Right lung (tissue), 5 donors: ENCODE results near the gene CRB2. TPM values are rescaled to one million over a fixed set of nuclear protein-coding genes. Genes with fewer than 3 reads are reported as not detected.
A peak's percentile ranks its signal among the peaks of the same experiment; 100 is the strongest.
"Not testable (repeated sequence)": the region's sequence is repeated elsewhere in the genome, so short reads cannot be mapped to it uniquely, and the experiment has no call there.

Source experiments
- DNase-seq, 2 donors: peaks; one replicate each; pipeline ENCODE4 v3.0.0-alpha.2; 2013
- polyA plus RNA-seq, 5 donors: library from polyadenylated mRNA; unstranded; fragments of 120-200 nt; gene quantifications; one replicate each; pipeline versions ENCODE4 v1.2.1 to v1.2.3, GENCODE V29; 2013; ENCODE audit warnings: inconsistent platforms in 1 of 5, low replicate concordance in 1 of 5; ENCODE audit not compliant: insufficient read length in 5 of 5, insufficient read depth in 1 of 5

Gene CRB2
- polyA plus RNA-seq, 5 donors: 0.16 to 0.64 (median 0.31) TPM

DNA sequence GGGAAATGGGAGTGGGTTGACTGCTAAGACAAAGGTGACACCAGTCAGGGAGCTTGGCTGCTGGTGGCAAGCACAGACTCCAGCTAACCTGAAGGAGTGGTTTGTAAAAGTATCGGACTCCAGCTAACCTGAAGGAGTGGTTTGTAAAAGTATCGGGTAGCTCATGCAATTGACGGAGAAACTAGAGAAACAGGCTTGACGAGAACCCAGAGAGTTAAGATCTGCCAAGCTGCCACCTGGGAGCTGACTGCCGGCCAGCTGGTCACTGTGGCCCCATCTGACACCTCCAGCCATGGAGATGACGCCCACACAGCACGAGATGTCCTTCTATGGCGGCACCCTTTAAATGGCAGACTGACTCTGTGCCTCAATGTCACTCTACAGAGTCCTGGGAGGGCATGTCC, 28.3 kb upstream of the CRB2 start:
- DNase-seq: peak; percentile 75

- DNase-seq: no peak
These were observed 26.6 kb upstream of the CRB2 start for GRCh38 chr9:123329329-123329955.

GRCh38 chr9:123331346-123332060, 24.5 kb upstream of the CRB2 start:
- DNase-seq: no peak

DNA sequence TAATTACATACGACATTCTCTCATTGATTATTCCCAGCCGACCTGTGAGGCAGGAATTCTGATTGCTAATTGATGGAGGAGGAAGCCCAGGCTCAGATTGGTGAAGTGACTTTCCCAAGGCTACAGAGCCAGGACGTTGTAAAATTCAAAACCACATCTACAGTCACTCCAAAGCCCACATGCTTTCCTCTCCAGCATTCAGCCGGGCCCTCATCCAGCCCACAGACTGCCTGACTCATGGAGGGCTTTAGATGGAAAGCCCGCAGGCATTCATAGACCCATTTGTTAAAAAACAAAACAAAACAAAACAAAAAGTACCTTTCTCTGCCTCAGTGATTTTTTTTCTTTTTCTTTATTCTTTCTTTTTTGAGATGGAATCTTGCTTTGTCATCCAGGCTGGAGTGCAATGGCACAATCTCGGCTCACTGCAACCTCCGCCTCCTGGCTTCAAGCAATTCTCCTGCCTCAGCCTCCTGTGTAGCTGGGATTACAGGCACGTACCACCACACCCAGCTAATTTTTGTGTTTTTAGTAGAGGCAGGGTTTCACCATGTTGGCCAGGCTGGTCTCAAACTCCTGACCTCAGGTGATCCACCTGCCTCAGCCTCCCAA, 22.8 kb upstream of the CRB2 start:
- DNase-seq: not testable (repeated sequence)

- DNase-seq: no peak
These were observed 21.4 kb upstream of the CRB2 start for GRCh38 chr9:123334639-123335038.

- peak in 1 of 2 donors; percentile 53 for DNase-seq
These were observed 20.6 kb upstream of the CRB2 start for GRCh38 chr9:123335193-123335985.

GRCh38 chr9:123335986-123336329, 20.0 kb upstream of the CRB2 start:
- DNase-seq: no peak

DNA sequence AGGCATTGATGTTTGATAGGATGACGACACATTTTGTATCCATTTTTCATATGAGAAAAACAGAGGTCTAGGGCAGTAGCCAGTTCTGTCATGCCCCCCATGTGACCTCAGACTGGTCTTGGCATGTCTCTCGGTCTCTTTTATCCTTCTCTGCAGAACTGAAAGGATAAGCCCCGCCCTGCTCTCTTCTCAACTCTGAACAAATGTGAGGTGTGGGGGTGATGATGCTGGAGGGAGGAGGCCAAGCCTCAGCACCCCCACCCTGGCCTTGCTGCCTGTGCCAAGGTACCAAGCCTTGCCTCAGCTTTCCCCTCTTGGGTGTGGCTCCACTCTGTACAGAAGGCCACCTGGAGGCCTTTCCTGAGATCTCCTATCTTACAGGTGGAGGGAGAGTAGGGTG, 19.5 kb upstream of the CRB2 start:
- DNase-seq: no peak

DNA sequence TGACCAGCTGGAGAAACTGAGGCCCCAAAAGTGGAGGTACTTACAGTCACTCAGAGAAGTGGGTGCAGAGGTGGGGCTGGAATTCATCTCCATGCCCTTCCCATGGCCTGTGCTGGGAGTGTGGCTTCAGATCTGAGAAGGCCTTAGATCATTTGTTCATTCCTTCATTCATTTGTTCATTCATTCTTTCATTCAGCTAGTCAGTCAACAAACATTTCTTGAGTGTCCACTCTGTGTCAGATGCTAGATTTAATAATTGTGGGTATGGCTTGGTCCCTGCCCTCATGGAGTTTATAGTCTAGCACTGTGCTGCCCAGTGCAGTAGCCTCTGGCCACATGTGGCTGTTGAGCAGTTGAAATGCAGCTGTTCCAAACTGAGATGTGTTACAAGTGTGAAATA, 19.0 kb upstream of the CRB2 start:
- DNase-seq: no peak

- DNase-seq: no peak
These were observed 18.0 kb upstream of the CRB2 start for GRCh38 chr9:123337971-123338370.

DNA sequence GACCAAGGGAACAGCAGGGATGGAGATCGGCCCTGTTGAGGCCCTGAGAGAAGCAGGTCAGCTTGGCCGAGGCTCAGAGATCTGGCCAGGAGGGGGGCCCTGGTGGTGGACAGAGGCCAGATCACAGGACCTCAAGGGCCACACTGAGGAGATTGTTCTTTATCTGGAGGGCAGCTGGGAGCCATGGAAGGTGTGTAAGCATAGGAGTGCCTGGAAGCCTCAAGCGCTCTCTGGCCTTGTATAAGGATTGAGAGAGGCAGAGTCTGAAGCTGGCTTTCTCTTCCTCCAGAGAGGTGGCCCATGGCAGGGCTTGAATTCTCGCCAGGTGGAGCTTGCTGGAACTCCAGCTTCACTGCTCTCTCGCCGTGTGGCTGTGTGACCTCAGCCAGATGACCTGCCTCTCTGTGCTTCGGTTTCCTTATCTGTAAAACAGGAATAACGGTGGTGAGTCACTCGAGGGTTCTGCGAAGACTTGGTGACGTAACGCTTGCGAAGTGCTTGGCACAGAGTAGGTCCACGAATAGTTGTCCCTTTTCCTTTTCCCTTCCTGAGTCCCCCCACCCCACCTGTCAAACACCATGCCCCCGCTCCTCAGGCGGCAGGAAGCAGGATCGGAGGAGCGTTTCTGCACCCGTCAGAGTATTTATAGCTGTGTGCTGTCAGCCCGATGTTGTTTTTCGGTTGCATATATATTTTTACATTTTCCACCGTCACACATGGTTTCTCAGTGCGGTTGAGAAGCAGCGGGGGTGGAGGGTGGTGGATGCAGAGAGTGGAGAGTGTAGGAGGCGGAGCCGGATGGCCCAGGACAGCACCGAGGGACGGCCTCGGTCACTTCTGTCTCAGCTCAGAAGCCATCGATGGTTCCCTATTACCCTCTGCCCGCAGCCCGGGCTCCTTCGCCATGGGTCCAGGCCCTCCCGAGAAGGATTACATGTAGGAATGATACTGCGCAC, 17.0 kb upstream of the CRB2 start:
- no peak for DNase-seq

GRCh38 chr9:123339666-123340510, 16.1 kb upstream of the CRB2 start:
- DNase-seq: no peak

GRCh38 chr9:123341816-123342215, 14.2 kb upstream of the CRB2 start:
- no peak for DNase-seq

GRCh38 chr9:123342247-123342646, 13.8 kb upstream of the CRB2 start:
- no peak for DNase-seq

DNA sequence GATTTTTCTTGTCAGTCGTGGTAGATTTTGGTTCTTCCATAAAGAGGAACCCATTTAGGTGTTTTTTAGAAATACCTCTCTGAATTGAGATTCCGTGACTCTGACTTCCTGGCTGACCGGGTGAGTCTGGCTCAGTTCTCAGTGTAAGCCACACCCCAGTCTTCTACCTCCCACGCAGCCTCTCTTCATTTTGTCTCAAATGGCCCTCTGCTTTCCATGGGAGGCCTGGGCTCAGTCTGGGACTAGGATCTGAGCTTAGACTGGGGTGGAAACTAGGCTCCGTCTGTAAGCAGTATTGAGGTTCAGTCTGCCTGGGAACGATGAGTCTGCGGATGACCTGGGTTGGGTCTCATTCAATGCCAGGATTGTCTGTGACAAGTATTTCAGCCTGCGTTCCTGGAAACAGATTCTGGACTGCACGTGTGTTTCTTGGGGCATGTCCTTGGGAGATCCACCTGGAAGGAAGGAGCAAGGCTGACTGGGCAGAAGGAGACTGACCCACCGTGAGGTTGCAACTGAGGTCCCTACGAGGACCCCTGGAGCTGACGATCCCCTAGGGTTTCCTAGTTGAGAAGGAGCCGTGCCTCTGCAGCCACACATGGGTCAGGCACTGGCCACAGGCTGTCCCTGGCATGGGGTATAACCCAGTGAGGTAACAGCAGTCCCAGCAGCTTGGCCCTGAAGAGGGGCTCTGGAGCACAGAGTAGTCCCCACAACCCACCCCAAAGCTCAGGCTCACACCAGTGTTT, 12.4 kb upstream of the CRB2 start:
- no peak for DNase-seq

DNA sequence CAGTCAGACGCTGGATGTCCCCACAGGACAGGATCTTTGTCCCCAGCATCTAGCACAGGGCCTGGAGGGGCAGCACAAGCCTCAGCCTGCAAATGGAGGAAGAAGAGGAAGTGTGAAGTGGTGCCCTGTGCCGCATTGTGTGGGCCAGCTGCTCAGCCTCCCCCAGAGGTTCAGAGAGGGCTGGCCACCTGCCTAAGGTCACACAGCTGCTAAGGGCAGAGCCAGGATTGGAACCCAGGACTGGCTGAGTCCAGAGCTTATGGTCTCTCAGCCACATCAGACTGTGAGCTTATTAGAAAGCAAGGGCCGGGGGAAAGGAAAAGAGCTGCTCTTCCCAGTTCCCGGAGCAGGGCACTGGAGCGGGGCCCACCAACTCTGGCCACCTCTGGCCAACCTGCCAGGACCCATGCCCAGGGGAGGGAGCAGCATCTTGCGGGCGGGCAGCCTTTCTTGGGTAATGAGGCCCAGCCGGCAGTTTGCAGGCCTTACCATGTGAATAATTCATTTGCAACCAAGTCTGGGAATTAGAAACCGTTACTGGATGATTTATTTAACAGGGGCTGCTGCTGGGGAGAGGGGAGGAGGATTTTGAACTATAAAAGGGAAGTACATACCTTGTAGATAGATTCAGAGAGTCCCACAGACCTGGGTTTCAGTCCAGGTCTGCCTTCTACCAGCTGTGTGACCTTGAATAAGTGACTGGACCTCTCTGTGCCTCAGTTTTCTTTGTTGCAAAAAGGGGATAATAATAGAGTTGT, 11.6 kb upstream of the CRB2 start:
- no peak for DNase-seq

GRCh38 chr9:123345567-123345955, 10.4 kb upstream of the CRB2 start:
- DNase-seq: no peak

DNA sequence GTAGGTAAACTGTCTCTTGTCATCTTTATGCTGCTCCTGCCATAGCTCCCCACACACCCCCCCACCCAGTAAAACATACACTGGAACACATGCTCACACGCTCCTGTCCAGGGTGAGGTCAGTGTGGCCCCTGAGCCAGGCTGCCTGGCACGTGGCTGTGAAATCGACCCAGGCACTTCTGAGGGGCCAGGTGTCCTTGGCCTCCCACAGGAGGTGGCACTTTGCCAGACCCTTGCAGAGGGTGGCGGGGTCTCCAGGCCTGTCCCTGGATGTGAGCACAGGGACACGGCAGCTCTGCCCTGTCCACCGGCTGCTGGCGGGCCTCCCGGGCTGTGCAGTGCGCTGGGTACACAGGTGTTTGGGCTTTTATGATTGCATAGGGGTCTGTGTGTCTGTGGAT, 10.0 kb upstream of the CRB2 start:
- no peak for DNase-seq

- no peak for DNase-seq
These were observed 9.2 kb upstream of the CRB2 start for GRCh38 chr9:123346826-123347225.
